Measurements from ENCODE around the gene LARGE1. TPM values are rescaled to one million over a fixed set of nuclear protein-coding genes. Genes with fewer than 3 reads are reported as not detected.

Gene LARGE1
- total and polyA plus RNA-seq, 2 of the 4 experiments (the other 2 are of a cell fraction) = 6.2 to 12.4 TPM

DNA sequence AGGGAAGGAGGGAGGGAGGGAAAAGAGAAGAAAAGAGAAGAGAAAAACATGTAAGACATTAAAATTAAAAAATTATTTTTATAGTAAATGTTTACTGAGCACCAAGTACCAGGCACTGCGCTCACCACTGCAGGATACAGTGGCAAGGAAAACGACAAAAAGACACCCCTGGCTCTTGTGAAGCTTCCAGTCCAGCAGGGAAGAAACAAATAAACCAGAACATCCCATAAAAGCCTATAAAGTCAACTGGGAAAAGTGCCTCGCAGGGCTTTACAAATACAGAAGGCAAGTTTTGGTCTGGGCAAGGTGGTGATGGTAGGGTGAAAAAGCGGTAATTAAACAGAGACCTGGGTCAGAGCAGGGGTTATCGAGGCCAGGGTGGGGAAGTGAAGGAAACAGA, 33.6 kb downstream of the LARGE1 start:
- DNase-seq = no peak
- peaks cover 8 to 36% of the 10 kb centered on the region in 2 experiments for H3K79me1 ChIP-seq (ENCODE audit: low read depth in 1 of 2, low read length in 2 of 2)
- no peaks in the 10 kb centered on the region for H3K4me1 ChIP-seq (ENCODE audit: control insufficient read depth, insufficient read depth, low read length)
- ChIA-PET CTCF (no interaction called here), POLR2A (ENCODE audit: unreplicated experiment) (no interaction called here)
- H4K5ac ChIP-seq (ENCODE audit: low read depth, low read length) = no peak overlapping the region
- no peak overlapping the region for H4K8ac ChIP-seq (ENCODE audit: low read depth in 2 of 2, low read length in 2 of 2)
- H3K9me1 ChIP-seq (ENCODE audit: insufficient read depth, low read length) = peaks cover 7% of the 10 kb centered on the region; the same call in 1 of the 2 replicates
- WGBS, 2 experiments (ENCODE audit: extremely low coverage in 2 of 2, insufficient read length in 1 of 2) = no CpG with 5 or more reads among the region's 5 CpGs
- no peak overlapping the region for H3K56ac ChIP-seq (ENCODE audit: extremely low read depth, insufficient read depth, low read length)
- no peak overlapping the region for H2AFZ ChIP-seq (replicated peaks; ENCODE audit: low read length, poor library complexity)
- intact Hi-C loops (cut with micrococcal nuclease) (no loop called here), in situ Hi-C loops (cut with MboI; ENCODE audit: low sequenced_read_pairs) (no loop called here), dilution Hi-C loops (cut with HindIII; ENCODE audit: low sequenced_read_pairs, unreplicated experiment) (no loop called here)
- no peak overlapping the region for H3K4ac ChIP-seq (ENCODE audit: low read depth, low read length)
- no peak for ATAC-seq (ENCODE audit: low read depth)
- H2BK20ac ChIP-seq (ENCODE audit: low read depth, low read length) = no peak overlapping the region
- TF ChIP-seq RAD21 (IDR thresholded peaks at IDR 0.05; ENCODE audit: low read length) (no peak), RCOR1 (IDR thresholded peaks at IDR 0.05; ENCODE audit: insufficient replicate concordance, low read length) (no peak), SMC3 (IDR thresholded peaks at IDR 0.05; ENCODE audit: low read depth, low read length) (no peak), CEBPB (IDR thresholded peaks at IDR 0.05; ENCODE audit: low read depth, low read length) (no peak), MAFK (IDR thresholded peaks at IDR 0.05; ENCODE audit: low read depth, low read length) (no peak), NFE2L2 (IDR thresholded peaks at IDR 0.05; ENCODE audit: low read depth, low read length) (no peak), POLR2A (IDR thresholded peaks at IDR 0.05; ENCODE audit: low read depth, low read length) (no peak), MXI1 (IDR thresholded peaks at IDR 0.05; ENCODE audit: borderline replicate concordance, low read depth, low read length) (no peak), RFX5 (IDR thresholded peaks at IDR 0.05; ENCODE audit: low read depth, low read length) (no peak), CHD1 (IDR thresholded peaks at IDR 0.05; ENCODE audit: low read depth, low read length) (no peak), MAZ (IDR thresholded peaks at IDR 0.05; ENCODE audit: borderline replicate concordance, low read depth, low read length) (no peak), BHLHE40 (IDR thresholded peaks at IDR 0.05; ENCODE audit: low read depth, low read length) (no peak), FOS (IDR thresholded peaks at IDR 0.05; ENCODE audit: low read depth, low read length) (no peak), ELK1 (IDR thresholded peaks at IDR 0.05; ENCODE audit: borderline replicate concordance, low read depth, low read length) (no peak)
- TF ChIP-seq, protein P1, sequence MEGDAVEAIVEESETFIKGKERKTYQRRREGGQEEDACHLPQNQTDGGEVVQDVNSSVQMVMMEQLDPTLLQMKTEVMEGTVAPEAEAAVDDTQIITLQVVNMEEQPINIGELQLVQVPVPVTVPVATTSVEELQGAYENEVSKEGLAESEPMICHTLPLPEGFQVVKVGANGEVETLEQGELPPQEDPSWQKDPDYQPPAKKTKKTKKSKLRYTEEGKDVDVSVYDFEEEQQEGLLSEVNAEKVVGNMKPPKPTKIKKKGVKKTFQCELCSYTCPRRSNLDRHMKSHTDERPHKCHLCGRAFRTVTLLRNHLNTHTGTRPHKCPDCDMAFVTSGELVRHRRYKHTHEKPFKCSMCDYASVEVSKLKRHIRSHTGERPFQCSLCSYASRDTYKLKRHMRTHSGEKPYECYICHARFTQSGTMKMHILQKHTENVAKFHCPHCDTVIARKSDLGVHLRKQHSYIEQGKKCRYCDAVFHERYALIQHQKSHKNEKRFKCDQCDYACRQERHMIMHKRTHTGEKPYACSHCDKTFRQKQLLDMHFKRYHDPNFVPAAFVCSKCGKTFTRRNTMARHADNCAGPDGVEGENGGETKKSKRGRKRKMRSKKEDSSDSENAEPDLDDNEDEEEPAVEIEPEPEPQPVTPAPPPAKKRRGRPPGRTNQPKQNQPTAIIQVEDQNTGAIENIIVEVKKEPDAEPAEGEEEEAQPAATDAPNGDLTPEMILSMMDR (conservative IDR thresholded peaks at IDR 0.05; ENCODE audit: low read depth, low read length) = no peak
- TF ChIP-seq, protein P2, sequence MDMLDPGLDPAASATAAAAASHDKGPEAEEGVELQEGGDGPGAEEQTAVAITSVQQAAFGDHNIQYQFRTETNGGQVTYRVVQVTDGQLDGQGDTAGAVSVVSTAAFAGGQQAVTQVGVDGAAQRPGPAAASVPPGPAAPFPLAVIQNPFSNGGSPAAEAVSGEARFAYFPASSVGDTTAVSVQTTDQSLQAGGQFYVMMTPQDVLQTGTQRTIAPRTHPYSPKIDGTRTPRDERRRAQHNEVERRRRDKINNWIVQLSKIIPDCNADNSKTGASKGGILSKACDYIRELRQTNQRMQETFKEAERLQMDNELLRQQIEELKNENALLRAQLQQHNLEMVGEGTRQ (IDR thresholded peaks at IDR 0.05; ENCODE audit: low read depth, low read length) = no peak
- H3K14ac ChIP-seq (replicated peaks; ENCODE audit: low read depth, low read length) = no peak overlapping the region
- no TSS peak for BruUV-seq (replicated peaks)
- no peak overlapping the region for H2AK5ac ChIP-seq (ENCODE audit: low read depth, low read length)
- no peak overlapping the region for H2BK15ac ChIP-seq (ENCODE audit: low read depth, low read length)
- H3K18ac ChIP-seq (ENCODE audit: low read depth, low read length) = no peak overlapping the region
- no peak overlapping the region for H2BK5ac ChIP-seq (ENCODE audit: low read depth, low read length, poor library complexity, severe bottlenecking)
- H3K23ac ChIP-seq (ENCODE audit: low read depth, low read length) = no peak overlapping the region
- no peak overlapping the region for H2BK120ac ChIP-seq (ENCODE audit: low read depth, low read length)
- H3K4me2 ChIP-seq (ENCODE audit: low read depth, low read length) = no peak overlapping the region
- no peak overlapping the region for H3K27ac ChIP-seq (ENCODE audit: insufficient read depth, low read length)
- H3K36me3 ChIP-seq (ENCODE audit: control insufficient read depth, insufficient read depth, low read length) = no peaks in the 10 kb centered on the region
- no peaks in the 10 kb centered on the region for H4K20me1 ChIP-seq (ENCODE audit: insufficient read depth, low read length)
- no peak overlapping the region for H3K9ac ChIP-seq (ENCODE audit: low read depth, low read length)
- H3K4me3 ChIP-seq (ENCODE audit: insufficient read depth, low read depth, low read length) = no peak overlapping the region
- no peaks in the 10 kb centered on the region for H3K9me3 ChIP-seq (ENCODE audit: control insufficient read depth, insufficient read depth, low read length)
- H2AK9ac ChIP-seq (replicated peaks; ENCODE audit: low read depth, low read length, poor library complexity) = no peak overlapping the region
- no peaks in the 10 kb centered on the region for H3K27me3 ChIP-seq (ENCODE audit: control insufficient read depth, insufficient read depth, low read length)
- no peak overlapping the region for H4K91ac ChIP-seq (ENCODE audit: insufficient read depth, low read depth, low read length)

All from IMR-90 (cell line).